HG02885 (cell line): ENCODE results near the gene GTF2B.
"Not testable (repeated sequence)": the region's sequence is repeated elsewhere in the genome, so short reads cannot be mapped to it uniquely, and the experiment has no call there.

Experiments used
- ATAC-seq: cut with Tn5 transposase; IDR thresholded peaks from one replicate; pipeline ENCODE4 v1.9.1; 2021; ENCODE audit warnings: mild to moderate bottlenecking; ENCODE audit not compliant: unreplicated experiment, poor library complexity

GTF2B gene

DNA sequence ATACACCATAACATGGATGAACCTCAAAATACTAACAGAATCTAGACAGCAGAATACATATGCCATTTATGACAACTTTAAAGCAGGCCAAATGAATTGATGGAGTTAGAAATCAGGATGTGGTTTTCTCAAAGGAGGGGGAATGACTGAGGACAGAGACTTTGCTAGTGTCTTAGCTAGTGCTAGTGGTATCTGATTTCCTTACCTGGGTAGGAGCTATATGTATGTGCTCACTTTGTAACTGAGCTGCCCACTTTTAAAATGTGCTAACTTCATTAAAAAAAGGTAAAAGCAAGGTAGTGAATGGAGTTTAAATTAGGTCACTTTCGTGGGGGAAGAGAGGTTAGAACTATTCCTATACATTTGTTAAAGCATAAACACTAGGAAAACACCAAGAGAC, 2.6 kb downstream of the GTF2B start:
- ATAC-seq: no peak

DNA sequence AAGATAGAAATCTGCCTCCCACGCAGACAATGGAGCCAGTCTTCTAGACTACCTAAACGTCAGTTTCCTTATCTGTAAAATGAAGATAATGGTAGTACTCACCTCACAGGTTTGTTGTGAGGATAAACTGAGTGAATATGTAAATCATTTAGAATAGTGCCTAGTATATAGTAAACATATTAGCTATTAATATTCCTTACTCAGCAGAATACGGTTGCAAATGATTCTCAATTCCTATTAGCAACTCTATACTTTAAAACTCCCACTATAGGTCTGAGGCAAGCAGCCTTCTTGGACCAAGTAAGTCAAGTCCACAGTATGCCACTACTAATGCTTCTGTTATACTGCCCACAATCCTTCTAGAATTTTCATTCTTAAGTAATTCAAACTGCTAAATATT, 5.4 kb downstream of the GTF2B start:
- ATAC-seq: no peak

- no peak for ATAC-seq
These were observed 8.2 kb downstream of the GTF2B start for GRCh38 chr1:88883156-88883555.

- ATAC-seq: not testable (repeated sequence)
These were observed 10.7 kb downstream of the GTF2B start for GRCh38 chr1:88880717-88881116.

DNA sequence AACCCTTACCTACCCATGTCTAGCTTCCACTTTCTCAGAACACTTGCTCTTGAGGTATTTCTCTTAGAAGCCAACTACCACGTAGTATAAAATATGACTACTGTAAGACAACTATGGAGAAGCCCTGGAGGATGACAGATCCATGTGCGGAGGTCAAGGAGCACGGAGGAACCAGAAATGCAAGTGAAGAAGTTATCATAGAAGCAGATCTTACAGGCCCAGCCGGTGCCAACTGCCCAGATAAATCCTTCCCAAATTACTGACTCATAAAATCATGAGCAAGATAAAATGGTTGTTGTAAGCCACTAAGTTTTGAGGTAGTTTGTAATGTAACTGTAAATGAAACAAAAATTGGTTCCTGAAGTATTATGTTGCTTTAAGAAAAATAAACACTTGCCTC, 12.6 kb downstream of the GTF2B start:
- no peak for ATAC-seq

GRCh38 chr1:88877911-88878310, 13.5 kb downstream of the GTF2B start:
- no peak for ATAC-seq

DNA sequence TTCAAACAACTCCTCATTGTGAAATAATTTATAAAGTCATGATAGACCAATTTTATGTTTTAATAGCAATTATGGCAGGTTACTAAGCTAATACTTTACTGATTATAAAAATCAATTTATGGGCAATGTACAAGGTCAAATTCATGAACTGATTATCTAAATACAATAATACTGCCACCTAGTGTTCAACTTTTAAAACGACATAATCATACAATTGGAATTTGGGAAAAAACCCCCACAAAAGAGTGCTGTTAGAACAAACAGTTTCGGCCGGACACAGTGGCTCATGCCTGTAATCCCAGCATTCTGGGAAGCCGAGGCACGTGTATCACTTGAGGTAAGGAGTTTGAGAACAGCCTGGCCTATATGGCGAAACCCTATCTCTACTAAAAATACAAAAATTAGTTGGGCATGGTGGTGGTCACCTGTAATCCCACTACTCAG, 14.0 kb downstream of the GTF2B start:
- ATAC-seq: no peak

- ATAC-seq: no peak
These were observed 14.6 kb downstream of the GTF2B start for GRCh38 chr1:88876573-88877365.

DNA sequence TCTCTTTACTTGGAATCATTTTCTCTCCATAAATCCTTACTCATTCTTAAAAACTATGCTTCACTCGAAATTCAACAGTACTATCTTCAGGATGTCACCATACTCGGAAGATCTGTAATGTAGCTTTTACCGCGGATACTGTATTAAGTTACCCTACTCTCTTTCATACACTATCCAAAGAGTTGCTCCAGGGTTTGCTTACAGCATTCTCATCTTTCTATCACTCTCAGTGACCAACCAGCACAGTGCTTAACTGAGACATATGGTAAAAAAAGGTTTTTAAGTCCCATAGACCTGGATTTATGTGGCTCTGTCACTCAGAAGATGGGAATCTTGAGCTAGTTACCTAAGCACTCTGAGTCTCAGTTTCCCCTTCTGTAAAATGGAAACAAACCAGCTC, 15.8 kb downstream of the GTF2B start:
- no peak for ATAC-seq

GRCh38 chr1:88873737-88874349, 17.5 kb downstream of the GTF2B start:
- ATAC-seq: no peak

- not testable (repeated sequence) for ATAC-seq
These were observed 21.7 kb downstream of the GTF2B start for GRCh38 chr1:88869644-88870043.

GRCh38 chr1:88867743-88868521, 23.4 kb downstream of the GTF2B start:
- peak; percentile 63 for ATAC-seq

DNA sequence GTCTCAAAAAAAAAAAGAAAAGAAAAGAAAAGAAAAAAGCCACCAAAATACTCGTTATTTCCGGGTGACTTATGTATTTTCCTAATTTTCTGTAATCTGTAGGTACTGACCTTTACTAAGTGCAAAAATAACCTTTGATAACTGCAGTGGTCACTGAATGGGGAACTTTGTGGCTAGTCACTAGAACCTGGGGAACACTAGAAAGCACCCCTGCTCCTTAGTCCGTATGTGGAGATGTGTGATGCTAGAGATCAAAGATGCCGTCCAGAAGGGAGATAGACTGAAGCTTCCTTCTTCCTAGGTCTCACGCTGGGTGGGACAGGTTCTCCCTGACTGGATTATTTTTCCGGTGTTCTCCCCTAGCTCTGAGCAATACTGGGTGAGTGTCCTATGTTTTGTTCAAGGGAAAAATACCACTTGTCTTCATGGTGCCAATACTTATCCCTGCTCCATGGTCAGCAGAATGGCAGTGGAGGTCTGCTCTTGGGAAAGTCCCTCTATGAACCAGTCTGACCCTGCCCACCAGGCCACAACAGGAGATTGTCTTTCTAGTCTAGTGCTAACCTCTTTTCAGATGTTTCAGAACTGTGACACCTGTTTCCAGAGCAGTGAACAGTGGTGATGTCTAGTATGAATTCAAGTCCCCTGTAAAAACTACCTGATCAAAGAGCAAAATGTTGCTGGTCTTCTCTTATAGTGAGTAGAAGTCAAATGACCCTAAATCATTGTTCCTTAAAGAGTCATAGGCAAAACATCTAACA, 39.9 kb downstream of the GTF2B start:
- ATAC-seq: no peak

DNA sequence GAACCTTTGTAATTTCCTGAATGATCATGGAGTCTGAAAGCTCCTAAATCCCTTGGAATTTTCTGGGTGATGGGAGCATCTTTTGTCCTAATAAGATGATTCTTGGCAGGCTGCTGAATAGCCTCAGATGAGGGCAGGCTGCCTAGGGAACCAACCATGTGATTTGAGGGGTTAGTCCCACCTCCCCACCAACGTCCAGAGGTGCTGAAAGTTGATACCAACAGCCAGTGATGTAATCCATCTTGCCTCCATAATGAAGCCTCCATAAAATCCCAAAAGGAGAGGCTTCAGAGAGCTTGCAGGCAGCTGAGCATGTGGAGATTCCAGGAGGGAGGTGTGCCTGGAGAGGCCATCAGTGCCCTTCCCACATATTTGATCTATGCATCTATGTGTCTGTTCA, 43.7 kb downstream of the GTF2B start:
- no peak for ATAC-seq

DNA sequence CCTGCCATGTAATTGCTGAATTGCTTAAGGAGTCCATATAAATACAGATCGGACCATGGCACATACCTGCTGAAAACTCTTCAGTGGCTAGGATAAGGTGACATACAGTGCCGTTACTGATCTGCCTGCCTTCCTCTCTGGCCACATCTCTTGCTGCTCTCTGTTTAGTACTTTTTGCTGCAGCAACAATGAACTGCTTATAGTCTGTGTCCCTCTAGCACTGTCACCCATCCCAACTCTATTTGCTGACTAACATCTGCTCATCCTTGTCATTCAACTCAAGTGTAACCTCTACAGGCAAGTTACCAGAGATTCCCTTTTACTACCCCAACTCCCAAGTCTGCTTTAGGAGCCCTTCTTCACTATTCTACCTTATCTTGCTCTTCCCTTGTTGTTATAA, 65.6 kb downstream of the GTF2B start:
- no peak for ATAC-seq

DNA sequence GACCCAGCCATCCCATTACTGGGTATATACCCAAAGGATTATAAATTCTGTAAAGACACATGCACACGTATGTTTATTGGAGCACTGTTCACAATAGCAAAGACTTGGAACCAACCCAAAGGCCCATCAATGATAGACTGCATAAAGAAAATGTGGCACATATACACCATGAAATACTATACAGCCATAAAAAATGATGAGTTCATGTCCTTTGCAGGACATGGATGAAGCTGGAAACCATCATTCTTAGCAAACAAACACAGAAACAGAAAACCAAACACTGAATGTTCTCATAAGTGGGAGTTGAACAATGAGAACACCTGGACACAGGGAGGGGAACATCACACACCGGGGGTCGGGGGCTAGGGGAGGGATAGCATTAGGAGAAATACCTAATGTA, 71.7 kb downstream of the GTF2B start:
- ATAC-seq: not testable (repeated sequence)

DNA sequence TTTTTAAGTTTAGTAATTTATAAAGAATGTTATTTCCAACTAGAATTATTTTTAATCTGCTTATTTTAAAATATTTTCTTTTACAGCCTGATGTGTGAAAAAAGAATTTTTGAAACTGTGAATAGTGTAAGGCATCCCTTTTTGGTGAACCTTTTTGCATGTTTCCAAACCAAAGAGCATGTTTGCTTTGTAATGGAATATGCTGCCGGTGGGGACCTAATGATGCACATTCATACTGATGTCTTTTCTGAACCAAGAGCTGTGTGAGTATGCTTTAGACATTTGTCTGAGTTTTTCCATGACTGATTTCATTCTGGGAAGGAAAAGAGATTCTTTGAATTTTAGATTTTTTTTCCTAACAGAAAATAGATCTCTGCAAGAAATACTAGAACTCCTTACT, 77.9 kb downstream of the GTF2B start:
- ATAC-seq: no peak

DNA sequence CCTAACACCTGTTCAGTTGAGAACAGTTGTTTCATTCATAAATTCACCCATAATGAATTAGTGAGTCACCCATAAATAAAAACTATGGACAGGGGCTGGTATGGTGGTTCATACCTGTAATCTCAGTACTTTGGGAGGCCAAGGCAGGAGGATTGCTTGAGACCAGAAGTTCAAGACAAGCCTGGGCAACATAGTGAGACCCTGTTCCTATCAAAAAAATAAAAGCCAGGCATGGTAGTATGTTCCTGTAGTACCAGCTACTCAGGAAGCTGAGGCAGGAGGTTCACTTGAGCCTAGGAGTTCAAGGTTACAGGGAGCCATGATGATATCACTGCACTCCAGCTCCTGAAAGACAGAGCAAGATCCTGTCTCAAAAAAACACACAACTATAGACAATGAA, 79.0 kb downstream of the GTF2B start:
- no peak for ATAC-seq

- no peak for ATAC-seq
These were observed 87.9 kb downstream of the GTF2B start for GRCh38 chr1:88803444-88803843.

- no peak for ATAC-seq
These were observed 88.4 kb downstream of the GTF2B start for GRCh38 chr1:88802950-88803349.
